Ovary (tissue), 9 donors: ENCODE data around the gene PRKCH. TPM values are rescaled to one million over a fixed set of nuclear protein-coding genes. Genes with fewer than 3 reads are reported as not detected.

Experiments used
- DNase-seq, 5 donors: peaks; one replicate each; pipeline ENCODE4 v3.0.0-alpha.2; 2019 to 2020
- H3K27ac ChIP-seq, 2 donors: fragments of 200-600 bp; one replicate each; pipeline versions ENCODE4 v1.5.1 to v1.8.0; 2019 to 2022
- H3K27me3 ChIP-seq: fragments of 200-600 bp; one replicate; pipeline ENCODE4 v1.8.0; 2022
- H3K36me3 ChIP-seq: fragments of 200-600 bp; sonication (generic); one replicate; pipeline ENCODE4 v1.5.1; 2019
- H3K4me1 ChIP-seq: one replicate; pipeline ENCODE4 v1.8.1; 2013; ENCODE audit warnings: mild to moderate bottlenecking, moderate library complexity; ENCODE audit not compliant: insufficient read depth
- H3K4me3 ChIP-seq: fragments of 200-600 bp; sonication (generic); one replicate; pipeline ENCODE4 v1.5.1; 2017
- H3K9me3 ChIP-seq, 2 donors: fragments of 200-600 bp in 1 of 2; sonication (generic) in 1 of 2; one replicate each; pipeline versions ENCODE4 v1.5.1 to v1.8.1; 2013 to 2019; ENCODE audit warnings: mild to moderate bottlenecking in 1 of 2, moderate library complexity in 1 of 2
- CTCF ChIP-seq, 3 donors: fragments of 450-650 bp in 2 of 3; fragments of 200-600 bp in 1 of 3; IDR thresholded peaks; one replicate each; pipeline versions ENCODE4 v1.5.1 to v1.8.0; 2016 to 2022; ENCODE audit warnings: antibody characterized with exemption in 3 of 3, mild to moderate bottlenecking in 1 of 3
- EP300 ChIP-seq: sonication (generic); formaldehyde crosslinking; IDR thresholded peaks from one replicate; pipeline ENCODE4 v1.6.1; 2017; ENCODE audit warnings: antibody characterized with exemption
- POLR2A ChIP-seq: fragments of 450-650 bp; IDR thresholded peaks from one replicate; pipeline ENCODE4 v1.6.1; 2017; ENCODE audit warnings: antibody characterized with exemption, mild to moderate bottlenecking, moderate library complexity
- WGBS, 3 donors: extraction: QIAGEN DNeasy Blood & Tissue Kit in 1 of 3; methylation state at CpG; one replicate each; pipeline versions ENCODE4 v1.1.5 to v1.1.7; 2013 to 2017; 5-methylcytosine and 5-hydroxymethylcytosine counted together
- intact Hi-C, 4 donors: fragments of 100-400 bp; cut with DNase I; formaldehyde crosslinking; loops; one replicate each; pipeline versions ENCODE4 v1.11.0 to v1.15.1; 2022 to 2023
- polyA plus RNA-seq, 2 donors: library from polyadenylated mRNA; stranded (reverse); fragments of 200-250 nt in 1 of 2; fragments of 350-450 nt in 1 of 2; fragmentation: Illumina TruSeq in 1 of 2; extraction: RNeasy Lipid Tissue Mini Kit (QIAGEN cat#74804) in 1 of 2; gene quantifications; one replicate each; pipeline ENCODE4 v1.2.3, GENCODE V29; 2013 to 2014
- total RNA-seq, 7 donors: library from RNA; depleted of rRNA in 2 of 7; stranded (reverse); fragments of >200 nt in 2 of 7; fragmentation: NEBNext Ultra II Directional in 3 of 7; extraction: Animal tissue kit (Norgen Biotek cat#: 25700) in 3 of 7; gene quantifications; one replicate each; pipeline versions ENCODE4 v1.1.0 to v1.2.4, GENCODE V29; 2016 to 2023
- donor health status: DM: no; HTN: no; CAD: no; lungs with moderate emphysema.
- donor health status: DM: no; HTN: no; CAD: no.
- donor health status: Bipolar disorder and iron deficiency.
- donor health status: DM: yes; HTN: yes; CAD: no.
- donor health status: DM: no; HTN: no; CAD: no.
- donor health status: DM: yes; HTN: yes; CAD: no.

Gene PRKCH
- total and polyA plus RNA-seq, 9 donors = 8.4 to 47.6 (median 15.9) TPM

- Histone ChIP-seq H3K4me3 (no peak overlapping the region), H3K27me3 (no peaks in the 10 kb centered on the region), H3K27ac (no peak overlapping the region), H3K4me1 (no peaks in the 10 kb centered on the region), H3K36me3 (no peaks in the 10 kb centered on the region), H3K9me3 (no peaks in the 10 kb centered on the region)
- intact Hi-C loops = no loop called here
- TF ChIP-seq POLR2A (no peak), EP300 (no peak), CTCF (IDR thresholded peaks at IDR 0.05) (no peak)
- DNase-seq = no peak
- WGBS, 3 donors = 76 to 86% (median 77%) methylated on average over 9 of the region's 9 CpGs
Observed at GRCh38 chr14:61386173-61386772, 64.9 kb downstream of the PRKCH start.

GRCh38 chr14:61387076-61387475 lies 65.7 kb downstream of the PRKCH start:
- TF ChIP-seq POLR2A = no peak
- no peak for TF ChIP-seq CTCF (IDR thresholded peaks at IDR 0.05)
- no peak for TF ChIP-seq EP300
- Histone ChIP-seq H3K27ac (no peak overlapping the region), H3K4me3 (no peak overlapping the region), H3K27me3 (no peaks in the 10 kb centered on the region), H3K4me1 (no peaks in the 10 kb centered on the region), H3K36me3 (no peaks in the 10 kb centered on the region), H3K9me3 (no peaks in the 10 kb centered on the region)
- no peak for DNase-seq
- intact Hi-C loops = no loop called here
- 57 to 77% (median 71%) methylated on average over 4 of the region's 4 CpGs for WGBS, 3 donors

- Histone ChIP-seq H3K4me3 (no peak overlapping the region), H3K4me1 (no peaks in the 10 kb centered on the region), H3K36me3 (no peaks in the 10 kb centered on the region), H3K9me3 (no peaks in the 10 kb centered on the region), H3K27me3 (no peaks in the 10 kb centered on the region), H3K27ac (no peak overlapping the region)
- DNase-seq = no peak
- 81 to 91% (median 83%) methylated on average over 7 of the region's 7 CpGs for WGBS, 3 donors
- no peak for TF ChIP-seq EP300
- no peak for TF ChIP-seq POLR2A
- no peak for TF ChIP-seq CTCF (IDR thresholded peaks at IDR 0.05)
- intact Hi-C loops = no loop called here
Observed at GRCh38 chr14:61388173-61388975, 67.0 kb downstream of the PRKCH start.

- no peaks in the 10 kb centered on the region for H3K4me1 ChIP-seq
- H3K9me3 ChIP-seq = no peaks in the 10 kb centered on the region
- 86 to 89% (median 88%) methylated on average over 5 of the region's 5 CpGs for WGBS, 3 donors
- TF ChIP-seq CTCF (IDR thresholded peaks at IDR 0.05) = no peak
- TF ChIP-seq EP300 = no peak
- no peak for TF ChIP-seq POLR2A
- H3K27me3 ChIP-seq = no peaks in the 10 kb centered on the region
- H3K27ac ChIP-seq = no peak overlapping the region
- intact Hi-C loops = no loop called here
- no peaks in the 10 kb centered on the region for H3K36me3 ChIP-seq
- H3K4me3 ChIP-seq = no peak overlapping the region
- no peak for DNase-seq
Observed at GRCh38 chr14:61388976-61389576, 67.7 kb downstream of the PRKCH start.
